Stimulated activated CD4-positive, alpha-beta T cell treated with anti-CD3 and anti-CD28 coated beads, Interleukin-1b, Interleukin-23, amount 100 ng/mL, for 48 hours (primary cell): ENCODE measurements around the gene AK3.
A peak's percentile ranks its signal among the peaks of the same experiment; 100 is the strongest.
"Not testable (repeated sequence)": the region's sequence is repeated elsewhere in the genome, so short reads cannot be mapped to it uniquely, and the experiment has no call there.

ENCODE experiments used
- DNase-seq: peaks from one replicate; pipeline ENCODE4 v3.0.0-alpha.2; 2020

AK3 gene

DNA sequence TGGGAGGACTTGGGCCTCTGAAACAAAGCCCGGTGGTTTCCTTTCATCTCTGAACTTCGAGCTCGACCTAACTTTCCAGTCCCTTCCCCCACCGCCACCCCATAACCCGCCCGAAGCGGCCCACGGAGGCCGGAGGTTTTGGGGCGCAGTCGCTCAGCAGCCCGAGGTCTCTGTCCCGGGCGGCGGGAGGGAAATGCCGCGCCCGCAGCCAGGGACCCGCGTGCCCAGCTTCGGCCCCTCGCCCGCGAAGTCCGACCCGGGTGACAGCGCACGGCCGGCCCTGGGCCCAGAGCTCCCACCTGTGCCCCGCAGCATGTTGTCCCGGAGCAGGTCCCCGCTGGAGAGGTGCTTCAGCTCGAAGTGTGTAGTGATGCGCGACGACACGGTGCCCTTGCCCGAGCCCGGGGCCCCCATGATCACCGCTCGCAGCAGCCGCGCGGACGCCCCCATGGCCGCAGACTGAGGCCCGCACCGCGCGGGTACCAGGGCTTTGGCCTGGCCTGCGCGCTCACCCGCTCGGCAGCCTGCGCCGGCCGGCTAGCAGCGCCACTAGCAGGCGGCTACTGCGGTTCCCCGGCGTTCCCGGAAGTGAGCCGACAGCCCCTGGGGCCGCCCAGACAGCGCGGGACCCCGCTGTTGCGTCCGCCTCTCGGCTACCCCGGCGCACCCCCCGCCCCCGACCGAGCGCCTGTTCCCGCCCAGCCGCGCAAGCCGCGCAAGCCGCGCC, at the start of gene AK3:
AK3 (minus strand) TSS at position 565 of the 727 bp plus-strand sequence; CDS start at position 450, 115 bp downstream.
- DNase-seq = peak; percentile 83

GRCh38 chr9:4788703-4789102, 47.7 kb upstream of the AK3 start:
- DNase-seq = no peak

DNA sequence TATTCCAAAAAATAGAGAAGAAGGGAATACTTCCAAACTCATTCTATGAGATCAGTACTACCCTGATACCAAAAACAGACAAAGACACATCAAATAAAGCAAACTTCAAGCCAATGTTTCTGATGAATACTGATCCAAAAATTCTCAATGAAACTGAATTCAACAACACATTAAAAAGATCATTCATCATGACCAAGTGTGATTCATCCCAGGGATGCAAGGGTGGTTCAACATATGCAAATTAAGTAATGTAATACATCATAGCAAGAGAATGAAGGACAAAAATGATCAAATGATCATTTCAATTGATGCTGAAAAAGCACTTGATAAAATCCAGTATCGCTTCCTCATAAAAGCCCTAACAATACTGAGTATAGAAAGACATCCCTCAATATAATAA, 46.9 kb upstream of the AK3 start:
- no peak for DNase-seq

- DNase-seq = no peak
Measured at GRCh38 chr9:4786599-4786998, 45.6 kb upstream of the AK3 start.

DNA sequence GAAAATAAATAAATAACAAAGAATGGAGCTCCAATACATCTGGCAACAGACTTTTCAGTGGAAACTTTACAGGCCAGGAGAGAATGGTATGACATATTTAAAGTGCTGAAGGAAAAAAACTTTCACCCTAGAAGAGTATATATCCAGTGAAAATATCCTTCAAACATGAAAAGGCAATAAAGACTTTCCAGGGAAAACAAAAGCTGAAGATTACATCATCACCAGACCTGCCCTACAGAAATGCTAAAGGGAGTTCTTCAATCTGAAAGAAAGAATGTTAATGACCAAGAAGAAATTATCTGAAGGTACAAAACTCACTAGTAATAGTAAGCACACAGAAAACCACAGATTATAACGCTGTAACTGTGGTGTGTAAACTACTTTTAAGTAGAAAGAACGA, 43.4 kb upstream of the AK3 start:
- DNase-seq = no peak

DNA sequence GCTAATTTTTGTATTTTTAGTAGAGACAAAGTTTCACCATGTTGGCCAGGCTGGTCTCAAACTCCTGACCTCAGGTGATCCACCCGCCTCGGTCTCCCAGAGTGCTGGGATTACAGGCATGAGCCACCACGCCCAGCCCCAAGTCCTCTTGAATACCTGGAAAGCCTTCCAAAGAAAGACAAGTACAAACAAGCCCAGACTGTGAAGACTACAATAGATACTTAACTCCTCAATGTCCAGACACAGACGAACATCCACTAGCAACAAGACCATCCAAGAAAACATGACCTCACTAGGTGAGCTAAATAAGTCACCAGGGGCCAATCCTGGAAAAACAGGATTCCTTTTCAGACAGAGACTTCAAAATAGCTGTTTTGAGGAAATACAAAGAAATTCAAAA, 42.2 kb upstream of the AK3 start:
- DNase-seq = not testable (repeated sequence)

GRCh38 chr9:4781408-4781807, 40.4 kb upstream of the AK3 start:
- no peak for DNase-seq

DNA sequence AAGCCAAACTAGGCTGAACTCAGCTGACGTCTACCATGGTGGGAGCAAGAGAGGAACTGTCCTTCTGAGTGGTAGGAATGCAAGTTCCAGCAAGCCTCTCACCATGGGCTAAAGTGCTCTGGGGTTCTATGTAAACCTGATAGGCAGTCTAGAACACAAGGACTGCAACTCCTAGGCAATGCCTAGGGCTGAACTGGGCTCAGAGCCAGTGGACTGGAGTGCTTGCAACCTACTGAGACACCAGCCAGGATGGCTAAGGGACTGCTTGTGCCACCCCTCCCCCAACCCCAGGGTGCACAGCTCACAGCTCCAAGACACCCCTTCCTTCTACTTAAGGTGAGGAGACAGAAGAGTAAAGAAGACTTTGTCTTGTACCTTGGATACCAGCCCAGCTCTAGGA, 39.6 kb upstream of the AK3 start:
- no peak for DNase-seq

DNA sequence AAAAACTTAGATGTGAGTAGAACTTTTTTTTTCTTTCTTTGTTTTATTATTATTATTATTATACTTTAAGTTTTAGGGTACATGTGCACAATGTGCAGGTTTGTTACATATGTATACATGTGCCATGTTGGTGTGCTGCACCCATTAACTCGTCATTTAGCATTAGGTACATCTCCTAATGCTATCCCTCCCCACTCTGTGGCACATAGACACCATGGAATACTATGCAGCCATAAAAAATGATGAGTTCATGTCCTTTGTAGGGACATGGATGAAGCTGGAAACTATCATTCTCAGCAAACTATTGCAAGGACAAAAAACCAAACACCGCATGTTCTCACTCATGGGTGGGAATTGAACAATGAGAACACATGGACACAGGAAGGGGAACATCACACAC, 34.0 kb upstream of the AK3 start:
- not testable (repeated sequence) for DNase-seq

DNA sequence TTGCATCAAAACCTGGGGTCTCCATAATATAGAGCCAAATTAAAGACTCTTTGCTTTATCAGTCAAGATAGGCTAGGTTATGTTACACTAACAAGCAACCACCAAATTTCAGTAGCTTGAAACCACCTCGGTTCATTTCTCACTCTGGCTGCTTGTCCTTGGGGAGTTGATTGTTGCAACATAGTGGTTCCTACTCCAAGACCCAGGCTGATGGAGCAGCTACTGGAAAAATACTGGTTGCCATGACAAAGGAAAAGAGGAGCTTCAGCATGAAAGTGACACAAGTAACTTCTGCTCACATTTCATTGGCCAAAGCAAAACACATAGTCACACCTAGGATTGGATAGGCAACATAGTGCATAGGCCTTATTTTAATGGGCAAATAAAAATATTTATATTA, 33.2 kb upstream of the AK3 start:
- DNase-seq = no peak

DNA sequence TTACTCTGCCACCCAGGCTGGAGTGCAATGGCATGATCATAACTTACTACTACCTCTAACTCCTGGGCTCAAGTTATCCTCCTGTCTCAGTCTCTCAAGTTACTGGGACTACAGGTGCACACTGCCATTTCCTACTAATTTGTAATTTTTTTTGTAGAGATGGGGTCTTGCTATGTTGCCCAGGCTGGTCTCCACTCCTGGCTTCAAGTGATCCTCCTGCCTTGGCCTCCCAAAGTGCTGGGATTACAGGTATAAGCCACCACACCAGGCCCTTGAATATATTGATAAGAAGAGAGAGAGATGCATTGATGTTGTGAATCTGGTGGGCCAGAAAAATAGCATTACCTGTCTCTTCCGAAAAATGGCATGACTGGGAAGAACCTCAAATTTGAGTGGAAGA, 30.8 kb upstream of the AK3 start:
- no peak for DNase-seq

- DNase-seq = peak; percentile 35
Measured at GRCh38 chr9:4769321-4770080, 28.5 kb upstream of the AK3 start.

- no peak for DNase-seq
Measured at GRCh38 chr9:4768681-4769080, 27.7 kb upstream of the AK3 start.

DNA sequence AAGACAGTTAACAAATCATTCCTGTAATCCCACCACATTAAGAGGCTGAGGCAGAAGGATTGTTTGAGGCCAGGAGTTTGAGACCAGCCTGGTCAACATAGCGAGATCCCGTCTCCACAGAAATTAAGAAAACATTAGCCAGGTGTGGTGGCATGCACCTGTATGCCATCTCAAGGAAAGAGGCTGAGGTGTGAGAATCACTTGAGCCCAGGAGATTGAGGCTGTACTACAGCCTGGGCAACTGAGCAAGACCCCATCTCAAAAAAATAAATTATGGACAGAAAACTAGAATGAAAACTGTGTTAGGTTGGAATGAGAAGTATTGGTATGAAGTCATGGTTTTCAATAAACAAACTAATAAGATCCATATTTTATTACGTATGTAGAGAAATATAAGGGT, 23.0 kb upstream of the AK3 start:
- no peak for DNase-seq

GRCh38 chr9:4762886-4763541, 22.0 kb upstream of the AK3 start:
- DNase-seq = no peak

DNA sequence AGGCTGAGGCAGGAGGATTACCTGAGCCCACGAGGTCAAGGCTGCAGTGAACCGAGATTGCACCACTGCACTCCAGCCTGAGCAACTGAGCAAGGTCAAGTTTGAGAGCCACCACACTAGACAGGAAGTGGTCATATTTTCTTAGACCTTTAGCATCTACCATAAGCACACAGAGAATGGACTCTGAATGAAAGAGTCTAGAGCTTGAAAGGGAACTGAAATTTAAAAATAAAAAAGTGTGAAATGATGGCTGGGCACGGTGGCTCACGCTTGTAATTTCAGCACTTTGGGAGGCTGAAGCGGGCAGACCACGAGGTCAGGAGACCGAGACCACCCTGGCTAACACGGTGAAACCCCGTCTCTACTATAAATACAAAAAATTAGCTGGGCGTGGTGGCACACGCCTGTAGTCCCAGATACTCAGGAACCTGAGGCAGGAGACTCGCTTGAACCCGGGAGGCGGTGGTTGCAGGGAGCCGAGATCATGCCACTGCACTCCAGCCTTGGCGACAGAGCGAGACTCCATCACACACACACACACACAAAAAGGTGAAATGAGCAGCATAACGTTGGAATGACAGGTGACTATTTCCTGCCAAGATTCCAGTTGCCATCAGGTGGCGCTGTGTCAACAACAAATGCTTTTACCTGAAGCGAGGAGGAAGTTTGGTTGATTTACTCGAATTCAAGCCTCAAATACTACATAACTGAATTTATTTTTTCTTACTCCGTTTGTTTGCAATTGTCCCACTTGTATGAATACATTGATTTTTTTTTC, 21.3 kb upstream of the AK3 start:
- peak; percentile 80 for DNase-seq

GRCh38 chr9:4760122-4760521, 19.1 kb upstream of the AK3 start:
- no peak for DNase-seq

DNA sequence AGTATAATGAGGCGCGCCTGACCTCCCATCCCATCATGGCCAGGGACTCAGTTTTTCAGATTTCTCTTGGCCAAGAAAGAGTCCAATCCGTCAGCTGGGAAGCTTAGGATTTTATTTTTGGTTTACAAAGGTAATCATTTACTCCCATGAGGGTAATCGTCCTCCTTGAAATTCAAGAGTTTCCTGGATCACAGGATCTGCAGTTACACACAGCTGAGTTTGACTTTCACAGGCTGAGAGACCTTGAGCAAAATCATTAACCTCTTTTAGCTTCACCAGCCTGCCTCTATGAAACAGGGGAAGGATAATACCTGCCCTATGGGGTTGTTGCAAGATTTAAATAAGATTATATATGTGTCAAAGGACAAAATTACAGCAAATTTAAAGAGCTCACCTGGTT, 15.4 kb upstream of the AK3 start:
- DNase-seq = no peak

DNA sequence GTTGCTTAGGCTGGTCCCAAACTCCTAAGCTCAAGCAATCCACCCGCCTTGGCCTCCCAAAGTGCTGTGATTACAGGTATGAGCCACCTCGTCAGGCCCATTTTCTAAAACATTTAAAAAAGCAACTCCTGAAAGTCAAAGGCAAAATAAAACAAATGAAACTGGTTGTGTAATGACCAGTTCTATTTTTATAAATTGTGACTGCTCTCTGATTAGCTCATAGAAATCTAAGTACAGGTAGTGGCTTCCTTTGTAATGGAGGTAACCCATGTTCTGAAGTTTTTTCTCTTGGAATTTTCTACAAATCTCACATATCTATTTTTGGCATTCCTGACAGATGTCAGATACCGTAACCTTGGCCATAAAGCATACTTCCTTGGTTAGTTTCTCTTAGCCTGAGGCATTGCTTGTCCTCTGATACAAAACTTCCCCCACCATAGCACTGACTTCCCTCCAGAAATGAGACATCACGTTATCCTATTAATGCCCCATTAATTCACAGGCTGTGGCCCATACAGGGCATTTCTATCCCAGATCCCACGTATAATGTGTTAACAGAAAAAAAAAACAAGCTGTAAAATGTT, 14.1 kb upstream of the AK3 start:
- no peak for DNase-seq

DNA sequence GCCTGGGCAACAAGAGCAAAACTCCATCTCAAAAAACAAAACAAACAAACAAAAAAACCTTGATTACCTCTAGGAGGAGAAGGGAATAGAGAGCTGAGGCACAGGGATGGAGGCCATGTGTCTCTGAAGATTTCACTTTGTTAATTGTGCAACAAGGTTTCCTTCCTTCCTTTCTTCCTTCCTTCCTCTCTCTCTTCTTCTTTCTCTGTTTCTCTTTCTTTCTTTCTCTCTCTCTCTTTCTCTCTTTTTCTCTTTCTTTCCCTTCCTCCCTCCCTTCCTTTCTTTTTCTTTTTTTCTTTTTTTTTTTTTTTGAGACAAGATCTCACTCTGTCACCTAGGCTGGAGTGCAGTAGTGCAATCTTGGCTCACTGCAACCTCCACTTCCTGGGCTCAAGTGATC, 13.5 kb upstream of the AK3 start:
- not testable (repeated sequence) for DNase-seq

- no peak for DNase-seq
Measured at GRCh38 chr9:4750023-4750673, 9.1 kb upstream of the AK3 start.

DNA sequence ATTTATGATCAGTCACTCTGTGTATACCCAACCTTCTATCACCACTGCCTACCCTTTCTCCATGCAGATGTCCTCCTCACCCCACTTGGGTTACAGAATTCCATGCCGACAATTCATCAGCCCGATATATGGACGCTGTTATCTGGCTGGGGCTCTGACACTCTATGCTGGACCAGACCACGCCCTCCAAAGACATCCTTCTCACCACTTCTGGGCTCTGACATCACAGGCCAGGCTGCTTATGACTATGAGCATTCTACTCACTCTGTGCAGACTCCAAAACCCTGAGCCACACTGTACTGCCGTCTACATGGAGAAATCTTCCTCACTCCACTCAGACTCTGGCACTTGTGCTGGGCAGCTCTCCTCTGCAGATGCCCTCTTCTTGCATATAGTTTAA, 7.6 kb upstream of the AK3 start:
- DNase-seq = no peak
